ENCODE data around the gene BRINP1. TPM values are rescaled to one million over a fixed set of nuclear protein-coding genes. Genes with fewer than 3 reads are reported as not detected.
A peak's percentile ranks its signal among the peaks of the same experiment; 100 is the strongest.

BRINP1 gene
- polyA plus RNA-seq, 1 donor from 2014 or later, result not detected

- peaks cover 0 to 3% (median 0%) of the 10 kb centered on the region in 3 donors for H3K9me3 Mint-ChIP-seq
- H3K27ac Mint-ChIP-seq, result no peak overlapping the region
- peaks cover 2% of the 10 kb centered on the region for H3K27me3 Mint-ChIP-seq
- H3K4me1 Mint-ChIP-seq, result no peaks in the 10 kb centered on the region
- H3K4me3 Mint-ChIP-seq, result peak overlapping the region in 1 of 4 donors; percentile 50
- no peaks in the 10 kb centered on the region for H3K36me3 Mint-ChIP-seq
Observed at GRCh38 chr9:119273984-119274665, 95.1 kb downstream of the BRINP1 start.

GRCh38 chr9:119273325-119273904, 95.8 kb downstream of the BRINP1 start:
- Mint-ChIP-seq H3K27me3 (peaks cover 2% of the 10 kb centered on the region), H3K4me3 (peak overlapping the region in 1 of 4 donors; percentile 50), H3K27ac (no peak overlapping the region), H3K4me1 (no peaks in the 10 kb centered on the region), H3K9me3 (peaks cover 0 to 3% (median 0%) of the 10 kb centered on the region in 3 donors), H3K36me3 (no peaks in the 10 kb centered on the region)

GRCh38 chr9:119272500-119273211, 96.6 kb downstream of the BRINP1 start:
- Mint-ChIP-seq H3K4me3 (no peak overlapping the region), H3K27me3 (peaks cover 2% of the 10 kb centered on the region), H3K36me3 (no peaks in the 10 kb centered on the region), H3K27ac (no peak overlapping the region), H3K9me3 (peaks cover 0 to 4% (median 0%) of the 10 kb centered on the region in 3 donors), H3K4me1 (no peaks in the 10 kb centered on the region)

- H3K27ac Mint-ChIP-seq, result no peak overlapping the region
- H3K9me3 Mint-ChIP-seq, result peaks cover 0 to 4% (median 3%) of the 10 kb centered on the region in 3 donors
- peaks cover 2% of the 10 kb centered on the region for H3K27me3 Mint-ChIP-seq
Observed at GRCh38 chr9:119268985-119269384, 100.2 kb downstream of the BRINP1 start.

GRCh38 chr9:119264165-119264564, 105.1 kb downstream of the BRINP1 start:
- Mint-ChIP-seq H3K4me1 (no peaks in the 10 kb centered on the region), H3K4me3 (no peak overlapping the region), H3K27me3 (no peaks in the 10 kb centered on the region), H3K36me3 (peaks cover 2% of the 10 kb centered on the region), H3K9me3 (peaks cover 0 to 6% (median 3%) of the 10 kb centered on the region in 3 donors), H3K27ac (no peak overlapping the region)

More at GRCh38 chr9:119268985-119269384, 100.2 kb downstream of the BRINP1 start:
- Mint-ChIP-seq H3K4me3 (no peak overlapping the region), H3K36me3 (no peaks in the 10 kb centered on the region), H3K4me1 (no peaks in the 10 kb centered on the region)

GRCh38 chr9:119257592-119257991, 111.6 kb downstream of the BRINP1 start:
- H3K27me3 Mint-ChIP-seq, result peaks cover 2% of the 10 kb centered on the region
- no peak overlapping the region for H3K4me3 Mint-ChIP-seq
- no peak overlapping the region for H3K27ac Mint-ChIP-seq
- peaks cover 0 to 5% (median 0%) of the 10 kb centered on the region in 3 donors for H3K9me3 Mint-ChIP-seq
- H3K36me3 Mint-ChIP-seq, result peaks cover 2% of the 10 kb centered on the region
- H3K4me1 Mint-ChIP-seq, result no peaks in the 10 kb centered on the region

- H3K4me1 Mint-ChIP-seq, result no peaks in the 10 kb centered on the region
- no peaks in the 10 kb centered on the region for H3K36me3 Mint-ChIP-seq
Observed at GRCh38 chr9:119255116-119255515, 114.1 kb downstream of the BRINP1 start.

GRCh38 chr9:119252671-119253299, 116.5 kb downstream of the BRINP1 start:
- H3K9me3 Mint-ChIP-seq, result peaks cover 0 to 8% (median 0%) of the 10 kb centered on the region in 3 donors
- no peaks in the 10 kb centered on the region for H3K36me3 Mint-ChIP-seq
- no peak overlapping the region for H3K27ac Mint-ChIP-seq
- H3K4me1 Mint-ChIP-seq, result no peaks in the 10 kb centered on the region
- H3K4me3 Mint-ChIP-seq, result no peak overlapping the region
- H3K27me3 Mint-ChIP-seq, result peaks cover 2% of the 10 kb centered on the region

More at GRCh38 chr9:119255116-119255515, 114.1 kb downstream of the BRINP1 start:
- Mint-ChIP-seq H3K27ac (no peak overlapping the region), H3K4me3 (no peak overlapping the region), H3K27me3 (peaks cover 2% of the 10 kb centered on the region), H3K9me3 (peaks cover 0 to 6% (median 0%) of the 10 kb centered on the region in 3 donors)

GRCh38 chr9:119251936-119252335, 117.3 kb downstream of the BRINP1 start:
- no peaks in the 10 kb centered on the region for H3K36me3 Mint-ChIP-seq
- peaks cover 0 to 8% (median 0%) of the 10 kb centered on the region in 3 donors for H3K9me3 Mint-ChIP-seq
- H3K27me3 Mint-ChIP-seq, result peaks cover 2% of the 10 kb centered on the region
- H3K4me3 Mint-ChIP-seq, result no peak overlapping the region
- no peak overlapping the region for H3K27ac Mint-ChIP-seq
- H3K4me1 Mint-ChIP-seq, result no peaks in the 10 kb centered on the region

- no peak overlapping the region for H3K27ac Mint-ChIP-seq
- H3K27me3 Mint-ChIP-seq, result peaks cover 2% of the 10 kb centered on the region
- H3K36me3 Mint-ChIP-seq, result no peaks in the 10 kb centered on the region
- H3K4me1 Mint-ChIP-seq, result no peaks in the 10 kb centered on the region
- H3K9me3 Mint-ChIP-seq, result peaks cover 0 to 8% (median 0%) of the 10 kb centered on the region in 3 donors
- H3K4me3 Mint-ChIP-seq, result no peak overlapping the region
Observed at GRCh38 chr9:119250730-119251129, 118.5 kb downstream of the BRINP1 start.

GRCh38 chr9:119240546-119240945, 128.7 kb downstream of the BRINP1 start:
- Mint-ChIP-seq H3K27ac (no peak overlapping the region), H3K9me3 (no peaks in the 10 kb centered on the region), H3K4me1 (no peaks in the 10 kb centered on the region), H3K4me3 (no peak overlapping the region), H3K36me3 (peaks cover 2% of the 10 kb centered on the region), H3K27me3 (no peaks in the 10 kb centered on the region)

GRCh38 chr9:119234636-119235035, 134.6 kb downstream of the BRINP1 start:
- Mint-ChIP-seq H3K36me3 (no peaks in the 10 kb centered on the region), H3K4me1 (no peaks in the 10 kb centered on the region), H3K27me3 (no peaks in the 10 kb centered on the region), H3K27ac (no peak overlapping the region), H3K9me3 (no peaks in the 10 kb centered on the region), H3K4me3 (no peak overlapping the region)

GRCh38 chr9:119227422-119227821, 141.8 kb downstream of the BRINP1 start:
- H3K4me3 Mint-ChIP-seq, result no peak overlapping the region
- H3K9me3 Mint-ChIP-seq, result peaks cover 0 to 2% (median 0%) of the 10 kb centered on the region in 3 donors
- H3K27me3 Mint-ChIP-seq, result peaks cover 7% of the 10 kb centered on the region
- H3K27ac Mint-ChIP-seq, result no peak overlapping the region
- no peaks in the 10 kb centered on the region for H3K4me1 Mint-ChIP-seq
- H3K36me3 Mint-ChIP-seq, result no peaks in the 10 kb centered on the region

- peaks cover 7% of the 10 kb centered on the region for H3K27me3 Mint-ChIP-seq
- no peak overlapping the region for H3K4me3 Mint-ChIP-seq
- H3K36me3 Mint-ChIP-seq, result no peaks in the 10 kb centered on the region
- H3K9me3 Mint-ChIP-seq, result peaks cover 3 to 6% (median 3%) of the 10 kb centered on the region in 3 donors
- no peaks in the 10 kb centered on the region for H3K4me1 Mint-ChIP-seq
- H3K27ac Mint-ChIP-seq, result no peak overlapping the region
Observed at GRCh38 chr9:119224431-119224830, 144.8 kb downstream of the BRINP1 start.

- Mint-ChIP-seq H3K4me1 (no peaks in the 10 kb centered on the region), H3K27ac (no peak overlapping the region), H3K9me3 (peaks cover 3 to 8% (median 6%) of the 10 kb centered on the region in 3 donors), H3K4me3 (no peak overlapping the region), H3K36me3 (no peaks in the 10 kb centered on the region), H3K27me3 (peaks cover 3% of the 10 kb centered on the region)
Observed at GRCh38 chr9:119221276-119221675, 148.0 kb downstream of the BRINP1 start.

Measured in IgD-negative memory B cell (primary cell).